SK-N-SH (cell line): ENCODE data around the gene WDR64. TPM values are rescaled to one million over a fixed set of nuclear protein-coding genes. Genes with fewer than 3 reads are reported as not detected.

Experiments
- CTCF ChIA-PET: fragments of 300-600, 350-600 bp; formaldehyde crosslinking; extraction: SDS; loops from one replicate; lab custom pipeline; 2021; lab: Yijun Ruan, JAX
- POLR2A ChIA-PET: fragments of 350-600 bp; sonication (Branson Sonifier 250); formaldehyde crosslinking; extraction: SDS; loops from one replicate; lab custom pipeline; 2020; ENCODE audit warnings: antibody characterized with exemption, inconsistent platforms; lab: Yijun Ruan, JAX
- DNase-seq: peaks from one replicate; pipeline ENCODE4 v3.0.0; 2012
- H2AFZ ChIP-seq: fragments of 200-600 bp; sonication (generic); 2 replicates; pipeline ENCODE4 v1.8.1; 2016; ENCODE audit warnings: antibody characterized with exemption, mild to moderate bottlenecking, low read depth
- H3F3A ChIP-seq: fragments of 200-600 bp; sonication (generic); replicated peaks from 2 replicates; pipeline ENCODE3; 2016; ENCODE audit warnings: antibody characterized with exemption, mild to moderate bottlenecking; ENCODE audit not compliant: insufficient read depth
- H3K27ac ChIP-seq, 2 experiments: fragments of 200-500 bp in 1 of 2; fragments of 200-600 bp in 1 of 2; sonication (Bioruptor generic) in 1 of 2; sonication (generic), shearing (Covaris generic) in 1 of 2; 2 replicates each; pipeline versions ENCODE4 v1.5.1 to v1.6.1; 2014 to 2016; ENCODE audit warnings: low read depth in 2 of 2, inconsistent platforms in 1 of 2, low read length in 1 of 2, mild to moderate bottlenecking in 1 of 2, mixed read lengths in 1 of 2
- H3K27me3 ChIP-seq: fragments of 200-600 bp; sonication (generic), shearing (Covaris generic); 2 replicates; pipeline ENCODE4 v1.6.1; 2016; ENCODE audit warnings: mixed run types; ENCODE audit not compliant: insufficient read depth
- H3K36me3 ChIP-seq, 2 experiments: fragments of 200-500 bp in 1 of 2; fragments of 200-600 bp in 1 of 2; sonication (Bioruptor generic) in 1 of 2; sonication (generic) in 1 of 2; replicated peaks in 1 of 2; 2 replicates each; pipeline versions ENCODE3 to v1.5.1; 2014 to 2016; ENCODE audit warnings: low read length in 1 of 2, mild to moderate bottlenecking in 1 of 2; ENCODE audit not compliant: insufficient read depth in 2 of 2, control insufficient read depth in 1 of 2
- H3K4me1 ChIP-seq, 2 experiments: fragments of 200-500 bp in 1 of 2; fragments of 200-600 bp in 1 of 2; sonication (Bioruptor generic) in 1 of 2; sonication (generic), shearing (Covaris generic) in 1 of 2; 2 replicates each; pipeline versions ENCODE4 v1.5.1 to v1.6.1; 2014 to 2016; ENCODE audit warnings: low read depth in 1 of 2, low read length in 1 of 2, mixed run types in 1 of 2; ENCODE audit not compliant: insufficient read depth in 2 of 2, control insufficient read depth in 1 of 2
- H3K4me2 ChIP-seq: fragments of 200-600 bp; sonication (generic), shearing (Covaris generic); 2 replicates; pipeline ENCODE4 v1.6.1; 2017; ENCODE audit warnings: mixed run types
- H3K4me3 ChIP-seq, 2 experiments: fragments of 200-500 bp in 1 of 2; fragments of 200-600 bp in 1 of 2; sonication (Bioruptor generic) in 1 of 2; sonication (generic), shearing (Covaris generic) in 1 of 2; 2 replicates each; pipeline versions ENCODE4 v1.5.1 to v1.8.1; 2014 to 2016; ENCODE audit warnings: low read depth in 2 of 2, inconsistent platforms in 1 of 2, low read length in 1 of 2, mild to moderate bottlenecking in 1 of 2, mixed read lengths in 1 of 2, moderate library complexity in 1 of 2
- H3K79me2 ChIP-seq: fragments of 200-600 bp; sonication (generic); 2 replicates; pipeline ENCODE4 v1.8.1; 2017; ENCODE audit warnings: mild to moderate bottlenecking; ENCODE audit not compliant: insufficient read depth
- H3K9ac ChIP-seq: fragments of 200-600 bp; sonication (generic); 2 replicates; pipeline ENCODE4 v1.6.1; 2017; ENCODE audit warnings: mixed run types
- H3K9me2 ChIP-seq: fragments of 200-600 bp; sonication (generic); 2 replicates; pipeline ENCODE4 v1.6.1; 2017; ENCODE audit warnings: mixed run types
- H3K9me3 ChIP-seq: fragments of 200-600 bp; sonication (generic); 2 replicates; pipeline ENCODE4 v1.6.1; 2017; ENCODE audit warnings: mixed run types, mild to moderate bottlenecking, moderate library complexity
- H4K20me1 ChIP-seq: fragments of 200-600 bp; sonication (generic); 2 replicates; pipeline ENCODE4 v1.6.1; 2017; ENCODE audit warnings: mild to moderate bottlenecking, mixed run types; ENCODE audit not compliant: insufficient read depth
- EP300 ChIP-seq, 2 experiments: IDR thresholded peaks; 2 replicates each; pipeline versions ENCODE4 v1.4.0 to v1.6.1; 2012; ENCODE audit warnings: borderline replicate concordance in 1 of 2, low read depth in 1 of 2, low read length in 1 of 2
- EZH2phosphoT487 ChIP-seq: fragments of 200-600 bp; sonication (generic); IDR thresholded peaks from 2 replicates; pipeline ENCODE4 v1.6.1; 2017; ENCODE audit warnings: low read depth, mixed run types, mild to moderate bottlenecking, antibody characterized with exemption, moderate library complexity, borderline replicate concordance
- IRF3 ChIP-seq: fragments of 150-350 bp; IDR thresholded peaks from 2 replicates; pipeline ENCODE4 v1.6.1; 2016; ENCODE audit warnings: mild to moderate bottlenecking, low read depth, low read length
- MAX ChIP-seq: IDR thresholded peaks from 2 replicates; pipeline ENCODE4 v1.4.0; 2012; ENCODE audit warnings: low read depth
- MEF2A ChIP-seq: IDR thresholded peaks from 2 replicates; pipeline ENCODE4 v1.4.0; 2012; ENCODE audit warnings: low read depth, borderline replicate concordance
- RFX5 ChIP-seq: IDR thresholded peaks from 2 replicates; pipeline ENCODE4 v1.6.1; 2012; ENCODE audit warnings: mild to moderate bottlenecking, improper control_type of control experiment, low read length
- SIN3A ChIP-seq: IDR thresholded peaks from 2 replicates; pipeline ENCODE4 v1.6.1; 2012; ENCODE audit warnings: low read depth, mild to moderate bottlenecking, low read length, moderate library complexity, borderline replicate concordance
- SMC3 ChIP-seq: IDR thresholded peaks from 2 replicates; pipeline ENCODE4 v1.6.1; 2012; ENCODE audit warnings: low read depth, low read length, improper control_type of control experiment
- YY1 ChIP-seq: IDR thresholded peaks from 2 replicates; pipeline ENCODE4 v1.4.0; 2012; ENCODE audit warnings: low read depth, mild to moderate bottlenecking
- WGBS: methylation state at CpG from one replicate; pipeline ENCODE4 v1.1.6; 2017; ENCODE audit warnings: low lambda C conversion rate; 5-methylcytosine and 5-hydroxymethylcytosine counted together
- polyA plus RNA-seq, 3 experiments: library from polyadenylated mRNA; depleted of rRNA; stranded (reverse); fragments of >200 nt; gene quantifications; 2 replicates each; pipeline ENCODE4 v1.2.3, GENCODE V29; 2012
- TF ChIP-seq, protein P1 (sequence below): IDR thresholded peaks from 2 replicates; pipeline ENCODE4 v1.4.0; 2012; ENCODE audit warnings: low read depth, borderline replicate concordance
- TF ChIP-seq, protein P2 (sequence below): IDR thresholded peaks from 2 replicates; pipeline ENCODE4 v1.4.0; 2012; ENCODE audit warnings: low read depth, borderline replicate concordance

WDR64 gene
- polyA plus RNA-seq, 1 of the 3 experiments (the other 2 are of a cell fraction), result not detected

GRCh38 chr1:241646201-241646600 lies 5.9 kb upstream of the WDR64 start (continued):
- no peak for TF ChIP-seq MEF2A
- TF ChIP-seq RFX5, result no peak
- TF ChIP-seq EZH2phosphoT487, result no peak
- no peak for TF ChIP-seq EP300 (IDR thresholded peaks at IDR 0.05; ENCODE audit: borderline replicate concordance in 1 of 2, low read depth in 1 of 2, low read length in 1 of 2)
- TF ChIP-seq SMC3, result no peak
- TF ChIP-seq, protein P1, sequence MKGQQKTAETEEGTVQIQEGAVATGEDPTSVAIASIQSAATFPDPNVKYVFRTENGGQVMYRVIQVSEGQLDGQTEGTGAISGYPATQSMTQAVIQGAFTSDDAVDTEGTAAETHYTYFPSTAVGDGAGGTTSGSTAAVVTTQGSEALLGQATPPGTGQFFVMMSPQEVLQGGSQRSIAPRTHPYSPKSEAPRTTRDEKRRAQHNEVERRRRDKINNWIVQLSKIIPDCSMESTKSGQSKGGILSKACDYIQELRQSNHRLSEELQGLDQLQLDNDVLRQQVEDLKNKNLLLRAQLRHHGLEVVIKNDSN, result no peak
- TF ChIP-seq, protein P2, sequence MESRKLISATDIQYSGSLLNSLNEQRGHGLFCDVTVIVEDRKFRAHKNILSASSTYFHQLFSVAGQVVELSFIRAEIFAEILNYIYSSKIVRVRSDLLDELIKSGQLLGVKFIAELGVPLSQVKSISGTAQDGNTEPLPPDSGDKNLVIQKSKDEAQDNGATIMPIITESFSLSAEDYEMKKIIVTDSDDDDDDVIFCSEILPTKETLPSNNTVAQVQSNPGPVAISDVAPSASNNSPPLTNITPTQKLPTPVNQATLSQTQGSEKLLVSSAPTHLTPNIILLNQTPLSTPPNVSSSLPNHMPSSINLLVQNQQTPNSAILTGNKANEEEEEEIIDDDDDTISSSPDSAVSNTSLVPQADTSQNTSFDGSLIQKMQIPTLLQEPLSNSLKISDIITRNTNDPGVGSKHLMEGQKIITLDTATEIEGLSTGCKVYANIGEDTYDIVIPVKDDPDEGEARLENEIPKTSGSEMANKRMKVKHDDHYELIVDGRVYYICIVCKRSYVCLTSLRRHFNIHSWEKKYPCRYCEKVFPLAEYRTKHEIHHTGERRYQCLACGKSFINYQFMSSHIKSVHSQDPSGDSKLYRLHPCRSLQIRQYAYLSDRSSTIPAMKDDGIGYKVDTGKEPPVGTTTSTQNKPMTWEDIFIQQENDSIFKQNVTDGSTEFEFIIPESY, result no peak
- TF ChIP-seq SIN3A, result no peak
- TF ChIP-seq MAX, result no peak
- TF ChIP-seq, all 33 proteins: peak for 0

- Histone ChIP-seq H4K20me1 (no peaks in the 10 kb centered on the region), H3K27ac (no peak overlapping the region), H3K27me3 (no peaks in the 10 kb centered on the region), H3K4me2 (no peak overlapping the region), H3K9me3 (no peaks in the 10 kb centered on the region), H3K36me3 (no peaks in the 10 kb centered on the region), H3K4me1 (no peaks in the 10 kb centered on the region), H3K9me2 (no peaks in the 10 kb centered on the region), H3K9ac (no peak overlapping the region), H3K79me2 (no peaks in the 10 kb centered on the region), H3F3A (no peaks in the 10 kb centered on the region), H3K4me3 (no peak overlapping the region), H2AFZ (no peak overlapping the region)
- no peak for TF ChIP-seq SMC3
- no peak for TF ChIP-seq IRF3
- TF ChIP-seq YY1, result no peak
- DNase-seq, result no peak
- 22% methylated on average over 1 of the region's 1 CpG for WGBS
- ChIA-PET POLR2A (no interaction called here), CTCF (interaction anchor here (1.5 kb wide), 1 partner anchor 37 kb away, joined by 4 read pairs; no protein-coding TSS in a partner anchor)
These were observed 4.4 kb upstream of the WDR64 start for GRCh38 chr1:241647658-241648057.
